ENCODE results near the gene FOXN3.

GRCh38 chr14:89245802-89246201 lies 171.2 kb downstream of the FOXN3 start:
- TF ChIP-seq POLR2AphosphoS5 (IDR thresholded peaks at IDR 0.05; ENCODE audit: insufficient read depth, low read depth, low read length), result no peak
- TF ChIP-seq EZH2 (IDR thresholded peaks at IDR 0.05; ENCODE audit: borderline replicate concordance, low read depth, low read length, severe bottlenecking), result no peak
- TF ChIP-seq CTCF (IDR thresholded peaks at IDR 0.05; ENCODE audit: extremely low read depth in 1 of 2, insufficient read depth in 1 of 2, low read depth in 1 of 2, low read length in 2 of 2), result no peak
